NCI-H2081 treated with DMSO at 0.1 percent for 48 hours (cell line): ENCODE results near the gene ANKRD33B.
"Not testable (repeated sequence)": the region's sequence is repeated elsewhere in the genome, so short reads cannot be mapped to it uniquely, and the experiment has no call there.

Experiments
- DNase-seq: peaks from one replicate; lab custom pipeline; 2025; lab: John Stamatoyannopoulos, UW

The ANKRD33B gene

GRCh38 chr5:10559151-10559550, 4.7 kb upstream of the ANKRD33B start:
- DNase-seq: no peak

- DNase-seq: no peak
Observed at GRCh38 chr5:10559871-10560270, 4.0 kb upstream of the ANKRD33B start.

- DNase-seq: no peak
Observed at GRCh38 chr5:10562201-10563109, 1.4 kb upstream of the ANKRD33B start.

GRCh38 chr5:10563110-10563944, 543 bp upstream of the ANKRD33B start:
- DNase-seq: no peak

- no peak for DNase-seq
Observed at GRCh38 chr5:10564838-10565784, 1.2 kb downstream of the ANKRD33B start.

- no peak for DNase-seq
Observed at GRCh38 chr5:10565785-10566542, 2.1 kb downstream of the ANKRD33B start.

GRCh38 chr5:10566543-10567068, 2.7 kb downstream of the ANKRD33B start:
- no peak for DNase-seq

- DNase-seq: no peak
Observed at GRCh38 chr5:10567121-10567591, 3.3 kb downstream of the ANKRD33B start.

- no peak for DNase-seq
Observed at GRCh38 chr5:10567781-10568321, 4.0 kb downstream of the ANKRD33B start.

GRCh38 chr5:10570540-10570939, 6.7 kb downstream of the ANKRD33B start:
- not testable (repeated sequence) for DNase-seq

GRCh38 chr5:10572451-10572850, 8.6 kb downstream of the ANKRD33B start:
- no peak for DNase-seq

- no peak for DNase-seq
Observed at GRCh38 chr5:10573487-10574145, 9.7 kb downstream of the ANKRD33B start.

- not testable (repeated sequence) for DNase-seq
Observed at GRCh38 chr5:10574879-10575278, 11.0 kb downstream of the ANKRD33B start.

GRCh38 chr5:10576121-10576789, 12.4 kb downstream of the ANKRD33B start:
- no peak for DNase-seq

GRCh38 chr5:10576790-10577189, 12.9 kb downstream of the ANKRD33B start:
- no peak for DNase-seq

GRCh38 chr5:10577371-10578292, 13.8 kb downstream of the ANKRD33B start:
- no peak for DNase-seq

- DNase-seq: no peak
Observed at GRCh38 chr5:10578293-10578665, 14.4 kb downstream of the ANKRD33B start.

GRCh38 chr5:10578869-10579268, 15.0 kb downstream of the ANKRD33B start:
- DNase-seq: no peak
